HCT116 (cell line): Measurements from ENCODE around the gene TRIM66. TPM values are rescaled to one million over a fixed set of nuclear protein-coding genes. Genes with fewer than 3 reads are reported as not detected.
A peak's percentile ranks its signal among the peaks of the same experiment; 100 is the strongest.

Source experiments
- ATAC-seq: fragments of 200-7000 bp; cut with Tn5 transposase; 2 replicates; pipeline ENCODE4 v1.9.1; 2020; ENCODE audit warnings: mild to moderate bottlenecking, moderate library complexity
- BruUV-seq: library from RNA; stranded (reverse); fragments of 400-500 nt; replicated peaks from 2 replicates; lab custom pipeline; 2021; lab: Mats Ljungman, UMichigan
- CTCF ChIA-PET: fragments of 300-600 bp; sonication (Branson Sonifier 250); formaldehyde crosslinking; loops from one replicate; lab custom pipeline; 2021; ENCODE audit warnings: antibody characterized with exemption; lab: Charles Lee
- POLR2A ChIA-PET: fragments of 300-600, 350-600 bp; sonication (Branson Sonifier 250); formaldehyde crosslinking; loops from one replicate; lab custom pipeline; 2021; ENCODE audit warnings: antibody characterized with exemption; lab: Charles Lee
- RAD21 ChIA-PET, 2 experiments: fragments of 300-600 bp; sonication (Branson Sonifier 250); formaldehyde crosslinking; loops; one replicate each; lab custom pipeline; 2023; ENCODE audit warnings: low total read pairs in 2 of 2; ENCODE audit not compliant: uncharacterized antibody in 2 of 2, unreplicated experiment in 2 of 2, low non-redundant PET in 1 of 2; lab: Charles Lee
- DNase-seq: peaks from one replicate; pipeline ENCODE4 v3.0.0-alpha.2; 2010; ENCODE audit warnings: low read depth, low spot score
- H2AFZ ChIP-seq: fragments of 200-600 bp; shearing (Covaris generic), sonication (generic); 2 replicates; pipeline ENCODE4 v1.6.1; 2017; ENCODE audit warnings: low read depth, mixed run types, mixed read lengths, antibody characterized with exemption, low read length; ENCODE audit not compliant: poor library complexity, severe bottlenecking
- H3K27ac ChIP-seq: 2 replicates; pipeline ENCODE4 v1.5.1; 2012; ENCODE audit warnings: low read depth, low read length
- H3K27me3 ChIP-seq: fragments of 200-600 bp; sonication (generic); 2 replicates; pipeline ENCODE4 v1.6.1; 2016; ENCODE audit warnings: mixed run types, low read length, mixed read lengths; ENCODE audit not compliant: insufficient read depth
- H3K36me3 ChIP-seq, 2 experiments: fragments of 200-500 bp in 1 of 2; fragments of 200-600 bp in 1 of 2; sonication (Bioruptor generic) in 1 of 2; sonication (generic) in 1 of 2; 2 replicates each; pipeline versions ENCODE4 v1.5.1 to v1.6.1; 2014 to 2016; ENCODE audit warnings: low read length in 2 of 2, inconsistent platforms in 1 of 2, mixed read lengths in 1 of 2, mixed run types in 1 of 2; ENCODE audit not compliant: insufficient read depth in 2 of 2, control insufficient read depth in 1 of 2
- H3K4me1 ChIP-seq, 2 experiments: fragments of 200-600 bp in 1 of 2; sonication (generic) in 1 of 2; 2 replicates each; pipeline versions ENCODE4 v1.5.1 to v1.6.1; 2012 to 2017; ENCODE audit warnings: low read length in 2 of 2, inconsistent platforms in 1 of 2, mild to moderate bottlenecking in 1 of 2, mixed read lengths in 1 of 2, mixed run types in 1 of 2, moderate library complexity in 1 of 2; ENCODE audit not compliant: insufficient read depth in 2 of 2, control insufficient read depth in 1 of 2
- H3K4me2 ChIP-seq: fragments of 200-600 bp; sonication (generic); 2 replicates; pipeline ENCODE4 v1.6.1; 2017; ENCODE audit warnings: mixed run types, low read length, mixed read lengths
- H3K4me3 ChIP-seq, 2 experiments: fragments of 200-600 bp in 1 of 2; sonication (generic) in 1 of 2; replicated peaks in 1 of 2; 2 replicates each; pipeline ENCODE4 v1.5.1; 2011 to 2016; ENCODE audit warnings: low read length in 2 of 2, control low read depth in 1 of 2, low read depth in 1 of 2, mild to moderate bottlenecking in 1 of 2, mixed read lengths in 1 of 2, mixed run types in 1 of 2
- H3K79me2 ChIP-seq: fragments of 200-600 bp; sonication (generic); 2 replicates; pipeline ENCODE4 v1.6.1; 2017; ENCODE audit warnings: mild to moderate bottlenecking, mixed run types, low read length, moderate library complexity, mixed read lengths; ENCODE audit not compliant: insufficient read depth
- H3K9ac ChIP-seq: fragments of 200-600 bp; sonication (generic); 2 replicates; pipeline ENCODE4 v1.6.1; 2016; ENCODE audit warnings: low read length, mixed read lengths
- H3K9me2 ChIP-seq: fragments of 200-600 bp; sonication (generic), shearing (Covaris generic); 2 replicates; pipeline ENCODE4 v1.6.1; 2017; ENCODE audit warnings: mixed run types, mild to moderate bottlenecking, moderate library complexity; ENCODE audit not compliant: insufficient read depth
- H3K9me3 ChIP-seq, 2 experiments: fragments of 200-500 bp in 1 of 2; fragments of 200-600 bp in 1 of 2; sonication (Bioruptor generic) in 1 of 2; sonication (generic) in 1 of 2; 2 replicates each; pipeline ENCODE4 v1.6.1; 2014 to 2017; ENCODE audit warnings: low read length in 2 of 2, mixed read lengths in 2 of 2, inconsistent platforms in 1 of 2, low read depth in 1 of 2, mild to moderate bottlenecking in 1 of 2, mixed run types in 1 of 2, moderate library complexity in 1 of 2; ENCODE audit not compliant: control insufficient read depth in 1 of 2, insufficient read depth in 1 of 2
- H4K20me1 ChIP-seq: fragments of 200-600 bp; sonication (generic), shearing (Covaris generic); 2 replicates; pipeline ENCODE4 v1.6.1; 2017; ENCODE audit warnings: mixed run types, mild to moderate bottlenecking, moderate library complexity; ENCODE audit not compliant: insufficient read depth
- CEBPB ChIP-seq: IDR thresholded peaks from 2 replicates; pipeline ENCODE4 v1.6.1; 2012; ENCODE audit warnings: low read depth
- EGR1 ChIP-seq: IDR thresholded peaks from 2 replicates; pipeline ENCODE4 v1.6.1; 2012; ENCODE audit warnings: low read depth
- ELF1 ChIP-seq: IDR thresholded peaks from 2 replicates; pipeline ENCODE4 v1.6.1; 2012; ENCODE audit warnings: low read depth, borderline replicate concordance
- EZH2 ChIP-seq: fragments of 200-600 bp; sonication (generic); IDR thresholded peaks from 2 replicates; pipeline ENCODE4 v1.6.1; 2017; ENCODE audit warnings: antibody characterized with exemption, mixed run types
- EZH2phosphoT487 ChIP-seq: fragments of 200-600 bp; IDR thresholded peaks from 2 replicates; pipeline ENCODE4 v1.6.1; 2018; ENCODE audit warnings: antibody characterized with exemption, borderline replicate concordance
- JUND ChIP-seq: IDR thresholded peaks from 2 replicates; pipeline ENCODE4 v1.6.1; 2012
- MAX ChIP-seq: IDR thresholded peaks from 2 replicates; pipeline ENCODE4 v1.6.1; 2012
- POLR2A ChIP-seq: IDR thresholded peaks from 2 replicates; pipeline ENCODE4 v1.7.0; 2011; ENCODE audit warnings: borderline replicate concordance; ENCODE audit not compliant: insufficient read depth, insufficient read length; ENCODE audit errors: extremely low read depth
- SIN3A ChIP-seq: IDR thresholded peaks from 2 replicates; pipeline ENCODE4 v1.6.1; 2012; ENCODE audit warnings: low read depth
- TCF7L2 ChIP-seq: IDR thresholded peaks from 2 replicates; pipeline ENCODE4 v1.7.0; 2011; ENCODE audit warnings: borderline replicate concordance, inconsistent platforms; ENCODE audit not compliant: insufficient read depth, insufficient read length; ENCODE audit errors: extremely low read depth
- YY1 ChIP-seq: IDR thresholded peaks from 2 replicates; pipeline ENCODE4 v1.6.1; 2011; ENCODE audit warnings: low read length, low read depth, moderate library complexity, mild to moderate bottlenecking; ENCODE audit not compliant: insufficient replicate concordance; ENCODE audit errors: extremely low read depth
- ZFX ChIP-seq: fragments of 450-650 bp; IDR thresholded peaks from 2 replicates; pipeline ENCODE4 v1.6.1; 2017
- ZNF274 ChIP-seq: fragments of 200-500 bp; sonication (Bioruptor generic); IDR thresholded peaks from 2 replicates; pipeline ENCODE4 v1.6.1; 2014; ENCODE audit warnings: mild to moderate bottlenecking, low read depth, low read length, inconsistent platforms
- intact Hi-C: fragments of 100-400 bp; cut with micrococcal nuclease; formaldehyde crosslinking; loops from 2 replicates; pipeline ENCODE4 v1.10.0; 2022
- total RNA-seq: library from RNA; stranded (reverse); gene quantifications from one replicate; pipeline ENCODE4 v1.2.1, GENCODE V29; 2021; ENCODE audit not compliant: unreplicated experiment
- TF ChIP-seq, protein P1 (sequence below): IDR thresholded peaks from 2 replicates; pipeline ENCODE4 v1.6.1; 2012
- TF ChIP-seq, protein P2 (sequence below): IDR thresholded peaks from 2 replicates; pipeline ENCODE4 v1.6.1; 2012; ENCODE audit warnings: low read depth

The TRIM66 gene
- total RNA-seq, 1 experiment from 2014 or later, result 24.8 TPM

DNA sequence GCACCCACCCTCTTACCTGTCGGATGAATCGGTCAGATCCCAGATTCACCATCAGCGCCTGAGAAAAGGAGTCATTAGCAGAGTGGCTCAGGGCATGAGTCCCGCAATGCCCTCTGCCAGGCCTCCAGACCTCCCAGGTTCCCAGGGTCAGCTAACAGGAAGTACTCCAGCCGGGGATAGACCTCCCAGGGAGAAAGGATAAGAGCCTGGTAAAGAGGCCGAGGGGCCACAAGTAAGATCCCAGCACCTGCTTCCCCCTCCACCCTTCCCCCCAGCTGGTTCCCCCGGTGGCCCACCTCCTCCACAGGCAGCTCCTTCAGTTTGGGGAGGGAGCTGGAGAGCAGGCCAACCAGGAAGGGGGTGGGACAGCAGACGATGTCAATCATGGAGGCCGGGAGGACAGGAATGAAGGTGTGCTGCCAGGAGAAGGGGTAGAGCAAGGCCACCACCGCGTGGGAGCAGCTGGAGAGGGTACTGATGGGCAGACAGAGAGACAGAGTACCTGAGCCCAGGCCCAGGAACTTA lies 16.5 kb upstream of the TRIM66 start:
- intact Hi-C loops, result no loop called here
- H3K4me2 ChIP-seq, result peak overlapping the region; percentile 53
- no peaks in the 10 kb centered on the region for H3K27me3 ChIP-seq
- no peaks in the 10 kb centered on the region for H3K79me2 ChIP-seq
- H2AFZ ChIP-seq, result no peak overlapping the region
- H3K4me3 ChIP-seq, result no peak overlapping the region
- peak; percentile 7 for ATAC-seq
- no peak for DNase-seq
- H3K36me3 ChIP-seq, result peaks cover 0 to 11% of the 10 kb centered on the region in 2 experiments; a peak in 1 of 4 replicates
- TF ChIP-seq JUND (no peak), EZH2phosphoT487 (no peak), ZNF274 (no peak), CEBPB (no peak), YY1 (no peak), SIN3A (no peak), ZFX (no peak), POLR2A (no peak), EGR1 (no peak), TCF7L2 (no peak), ELF1 (no peak), EZH2 (no peak), MAX (no peak)
- TF ChIP-seq, protein P1, sequence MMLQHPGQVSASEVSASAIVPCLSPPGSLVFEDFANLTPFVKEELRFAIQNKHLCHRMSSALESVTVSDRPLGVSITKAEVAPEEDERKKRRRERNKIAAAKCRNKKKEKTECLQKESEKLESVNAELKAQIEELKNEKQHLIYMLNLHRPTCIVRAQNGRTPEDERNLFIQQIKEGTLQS, result no peak
- TF ChIP-seq, protein P2, sequence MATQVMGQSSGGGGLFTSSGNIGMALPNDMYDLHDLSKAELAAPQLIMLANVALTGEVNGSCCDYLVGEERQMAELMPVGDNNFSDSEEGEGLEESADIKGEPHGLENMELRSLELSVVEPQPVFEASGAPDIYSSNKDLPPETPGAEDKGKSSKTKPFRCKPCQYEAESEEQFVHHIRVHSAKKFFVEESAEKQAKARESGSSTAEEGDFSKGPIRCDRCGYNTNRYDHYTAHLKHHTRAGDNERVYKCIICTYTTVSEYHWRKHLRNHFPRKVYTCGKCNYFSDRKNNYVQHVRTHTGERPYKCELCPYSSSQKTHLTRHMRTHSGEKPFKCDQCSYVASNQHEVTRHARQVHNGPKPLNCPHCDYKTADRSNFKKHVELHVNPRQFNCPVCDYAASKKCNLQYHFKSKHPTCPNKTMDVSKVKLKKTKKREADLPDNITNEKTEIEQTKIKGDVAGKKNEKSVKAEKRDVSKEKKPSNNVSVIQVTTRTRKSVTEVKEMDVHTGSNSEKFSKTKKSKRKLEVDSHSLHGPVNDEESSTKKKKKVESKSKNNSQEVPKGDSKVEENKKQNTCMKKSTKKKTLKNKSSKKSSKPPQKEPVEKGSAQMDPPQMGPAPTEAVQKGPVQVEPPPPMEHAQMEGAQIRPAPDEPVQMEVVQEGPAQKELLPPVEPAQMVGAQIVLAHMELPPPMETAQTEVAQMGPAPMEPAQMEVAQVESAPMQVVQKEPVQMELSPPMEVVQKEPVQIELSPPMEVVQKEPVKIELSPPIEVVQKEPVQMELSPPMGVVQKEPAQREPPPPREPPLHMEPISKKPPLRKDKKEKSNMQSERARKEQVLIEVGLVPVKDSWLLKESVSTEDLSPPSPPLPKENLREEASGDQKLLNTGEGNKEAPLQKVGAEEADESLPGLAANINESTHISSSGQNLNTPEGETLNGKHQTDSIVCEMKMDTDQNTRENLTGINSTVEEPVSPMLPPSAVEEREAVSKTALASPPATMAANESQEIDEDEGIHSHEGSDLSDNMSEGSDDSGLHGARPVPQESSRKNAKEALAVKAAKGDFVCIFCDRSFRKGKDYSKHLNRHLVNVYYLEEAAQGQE, result no peak
- H3K9ac ChIP-seq, result peak overlapping the region; percentile 45; the same call in 1 of the 2 replicates
- H4K20me1 ChIP-seq, result no peaks in the 10 kb centered on the region
- CTCF ChIA-PET, result interaction anchor here (0.6 kb wide), 1 partner anchor 67 kb away, joined by 3 read pairs; no protein-coding TSS in a partner anchor
- peak overlapping the region; percentile 49; the same call in 1 of the 2 replicates for H3K27ac ChIP-seq
- RAD21 ChIA-PET, result interaction anchor here in 1 of 2 experiments (1.1 kb wide), 1 partner anchor 69 kb away, joined by 4 read pairs; no protein-coding TSS in a partner anchor
- no peaks in the 10 kb centered on the region for H3K9me2 ChIP-seq
- no peaks in the 10 kb centered on the region for H3K9me3 ChIP-seq
- POLR2A ChIA-PET, result interaction anchor here (2.2 kb wide), 1 partner anchor 10 kb away, joined by 13 read pairs; no protein-coding TSS in a partner anchor
- H3K4me1 ChIP-seq, result peaks cover 16 to 25% of the 10 kb centered on the region in 2 experiments
- no TSS peak for BruUV-seq
